ENCODE measurements around the gene RPS19. TPM values are rescaled to one million over a fixed set of nuclear protein-coding genes. Genes with fewer than 3 reads are reported as not detected.

RPS19 gene
- total RNA-seq, 1 experiment from 2014 or later = 1,349 TPM

- no peak; the same call in 1 of the 2 replicates for TF ChIP-seq CTCF (IDR thresholded peaks at IDR 0.05)
These were observed 27.8 kb downstream of the RPS19 start (continued) for GRCh38 chr19:41887711-41888382.

DNA sequence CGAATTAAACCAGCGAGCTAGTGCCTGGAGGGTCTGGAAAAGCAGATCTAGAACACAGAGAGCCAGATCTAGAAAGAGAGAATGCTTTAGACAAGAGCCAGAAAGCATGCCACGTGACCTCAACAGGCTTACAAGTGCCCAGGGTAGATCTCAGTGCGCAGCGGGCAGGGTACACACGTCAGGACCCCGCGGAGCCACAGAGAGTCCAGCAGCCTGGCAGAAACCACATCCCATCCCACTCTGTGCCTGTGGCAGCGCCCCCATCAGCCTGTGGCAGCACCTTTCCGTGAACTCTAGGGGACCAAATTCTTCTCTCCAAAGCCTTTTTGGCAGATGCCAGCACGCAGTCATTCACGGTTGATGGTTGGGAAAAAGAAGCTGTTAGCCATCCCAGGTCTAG, 28.9 kb downstream of the RPS19 start:
- in situ Hi-C loops (cut with HindIII; ENCODE audit: low pct_unique_long_range_greater_than_20kb, low sequenced_read_pairs) (no loop called here), intact Hi-C loops (cut with micrococcal nuclease; ENCODE audit: unreplicated experiment) (loop anchor here (10.0 kb wide), 1 partner anchor 46 kb away; no protein-coding TSS in a partner anchor)
- Histone ChIP-seq H3K4me3 (ENCODE audit: low read depth in 2 of 2, low read length in 2 of 2) (no peak overlapping the region), H3K27ac (ENCODE audit: low read length) (no peak overlapping the region), H3K27me3 (ENCODE audit: control insufficient read depth, insufficient read depth, low read length) (no peaks in the 10 kb centered on the region), H3K4me1 (ENCODE audit: control insufficient read depth, insufficient read depth, low read length) (peaks cover 25% of the 10 kb centered on the region), H3K36me3 (ENCODE audit: control insufficient read depth, insufficient read depth, low read length) (no peaks in the 10 kb centered on the region; the same call in 1 of the 2 replicates), H3K9me3 (ENCODE audit: control insufficient read depth, insufficient read depth, low read depth, low read length) (no peaks in the 10 kb centered on the region)
- DNase-seq (ENCODE audit: low read depth, low spot score) = no peak
- POLR2A ChIA-PET = no interaction called here
- TF ChIP-seq, protein P1, sequence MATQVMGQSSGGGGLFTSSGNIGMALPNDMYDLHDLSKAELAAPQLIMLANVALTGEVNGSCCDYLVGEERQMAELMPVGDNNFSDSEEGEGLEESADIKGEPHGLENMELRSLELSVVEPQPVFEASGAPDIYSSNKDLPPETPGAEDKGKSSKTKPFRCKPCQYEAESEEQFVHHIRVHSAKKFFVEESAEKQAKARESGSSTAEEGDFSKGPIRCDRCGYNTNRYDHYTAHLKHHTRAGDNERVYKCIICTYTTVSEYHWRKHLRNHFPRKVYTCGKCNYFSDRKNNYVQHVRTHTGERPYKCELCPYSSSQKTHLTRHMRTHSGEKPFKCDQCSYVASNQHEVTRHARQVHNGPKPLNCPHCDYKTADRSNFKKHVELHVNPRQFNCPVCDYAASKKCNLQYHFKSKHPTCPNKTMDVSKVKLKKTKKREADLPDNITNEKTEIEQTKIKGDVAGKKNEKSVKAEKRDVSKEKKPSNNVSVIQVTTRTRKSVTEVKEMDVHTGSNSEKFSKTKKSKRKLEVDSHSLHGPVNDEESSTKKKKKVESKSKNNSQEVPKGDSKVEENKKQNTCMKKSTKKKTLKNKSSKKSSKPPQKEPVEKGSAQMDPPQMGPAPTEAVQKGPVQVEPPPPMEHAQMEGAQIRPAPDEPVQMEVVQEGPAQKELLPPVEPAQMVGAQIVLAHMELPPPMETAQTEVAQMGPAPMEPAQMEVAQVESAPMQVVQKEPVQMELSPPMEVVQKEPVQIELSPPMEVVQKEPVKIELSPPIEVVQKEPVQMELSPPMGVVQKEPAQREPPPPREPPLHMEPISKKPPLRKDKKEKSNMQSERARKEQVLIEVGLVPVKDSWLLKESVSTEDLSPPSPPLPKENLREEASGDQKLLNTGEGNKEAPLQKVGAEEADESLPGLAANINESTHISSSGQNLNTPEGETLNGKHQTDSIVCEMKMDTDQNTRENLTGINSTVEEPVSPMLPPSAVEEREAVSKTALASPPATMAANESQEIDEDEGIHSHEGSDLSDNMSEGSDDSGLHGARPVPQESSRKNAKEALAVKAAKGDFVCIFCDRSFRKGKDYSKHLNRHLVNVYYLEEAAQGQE (IDR thresholded peaks at IDR 0.05; ENCODE audit: insufficient read depth in 1 of 2, low read depth in 2 of 2, low read length in 1 of 2) = no peak
- TF ChIP-seq CTCF (IDR thresholded peaks at IDR 0.05) (no peak), POLR2AphosphoS5 (IDR thresholded peaks at IDR 0.05; ENCODE audit: low read depth, low read length) (no peak), TCF7L2 (IDR thresholded peaks at IDR 0.05; ENCODE audit: low read depth, low read length) (no peak), SIN3A (IDR thresholded peaks at IDR 0.05; ENCODE audit: borderline replicate concordance, insufficient read depth, low read depth, low read length) (no peak)
- ATAC-seq = no peak
- CTCF ChIA-PET = no interaction called here
- BruUV-seq (replicated peaks) = no TSS peak

DNA sequence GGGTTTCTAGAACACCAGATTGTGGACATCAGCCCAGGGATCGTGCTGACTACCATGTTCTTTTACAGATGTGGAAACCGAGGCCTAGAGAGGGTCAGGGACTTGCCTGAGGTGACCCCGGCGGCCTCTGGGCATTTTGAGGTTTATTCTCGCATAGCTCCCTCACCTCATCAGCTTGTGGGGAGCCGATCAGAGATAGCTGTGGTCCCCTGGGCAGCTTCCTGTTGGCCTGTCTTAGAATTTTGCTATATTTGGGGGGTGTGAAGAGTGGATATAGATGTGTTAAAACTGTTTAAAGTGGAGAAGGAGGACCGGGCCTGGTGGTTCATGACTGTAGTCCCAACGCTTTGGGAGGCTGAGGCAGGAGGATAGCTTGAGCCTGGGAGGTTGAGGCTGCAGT, 29.8 kb downstream of the RPS19 start:
- BruUV-seq (replicated peaks) = no TSS peak
- TF ChIP-seq CTCF (IDR thresholded peaks at IDR 0.05) = no peak
- no peak for TF ChIP-seq SIN3A (IDR thresholded peaks at IDR 0.05; ENCODE audit: borderline replicate concordance, insufficient read depth, low read depth, low read length)
- TF ChIP-seq, protein P1 (IDR thresholded peaks at IDR 0.05; ENCODE audit: insufficient read depth in 1 of 2, low read depth in 2 of 2, low read length in 1 of 2) = no peak
- no peak for TF ChIP-seq TCF7L2 (IDR thresholded peaks at IDR 0.05; ENCODE audit: low read depth, low read length)
- no peak for TF ChIP-seq POLR2AphosphoS5 (IDR thresholded peaks at IDR 0.05; ENCODE audit: low read depth, low read length)
- intact Hi-C loops (cut with micrococcal nuclease; ENCODE audit: unreplicated experiment) (loop anchor here (10.0 kb wide), 1 partner anchor 45 kb away; no protein-coding TSS in a partner anchor), in situ Hi-C loops (cut with HindIII; ENCODE audit: low pct_unique_long_range_greater_than_20kb, low sequenced_read_pairs) (no loop called here)
- no peaks in the 10 kb centered on the region for H3K9me3 ChIP-seq (ENCODE audit: control insufficient read depth, insufficient read depth, low read depth, low read length)
- no peak overlapping the region for H3K27ac ChIP-seq (ENCODE audit: low read length)
- peaks cover 23% of the 10 kb centered on the region for H3K4me1 ChIP-seq (ENCODE audit: control insufficient read depth, insufficient read depth, low read length)
- no peak overlapping the region for H3K4me3 ChIP-seq (ENCODE audit: low read depth in 2 of 2, low read length in 2 of 2)
- ChIA-PET CTCF (no interaction called here), POLR2A (no interaction called here)
- ATAC-seq (no peak), DNase-seq (ENCODE audit: low read depth, low spot score) (no peak)
- H3K27me3 ChIP-seq (ENCODE audit: control insufficient read depth, insufficient read depth, low read length) = no peaks in the 10 kb centered on the region
- no peaks in the 10 kb centered on the region for H3K36me3 ChIP-seq (ENCODE audit: control insufficient read depth, insufficient read depth, low read length)
